ENCODE data around the gene PGP. TPM values are rescaled to one million over a fixed set of nuclear protein-coding genes. Genes with fewer than 3 reads are reported as not detected.

PGP gene
- total RNA-seq, 1 experiment from 2014 or later = 48.7 TPM

- TF ChIP-seq POLR2AphosphoS5 (IDR thresholded peaks at IDR 0.05; ENCODE audit: low read depth, low read length) (no peak), SIN3A (IDR thresholded peaks at IDR 0.05; ENCODE audit: borderline replicate concordance, insufficient read depth, low read depth, low read length) (no peak), TCF7L2 (IDR thresholded peaks at IDR 0.05; ENCODE audit: low read depth, low read length) (no peak), REST (IDR thresholded peaks at IDR 0.05; ENCODE audit: insufficient read depth in 1 of 2, low read depth in 2 of 2, low read length in 1 of 2) (no peak), CTCF (IDR thresholded peaks at IDR 0.05) (no peak)
- H3K4me1 ChIP-seq (ENCODE audit: control insufficient read depth, insufficient read depth, low read length) = no peaks in the 10 kb centered on the region
- H3K9me3 ChIP-seq (ENCODE audit: control insufficient read depth, insufficient read depth, low read depth, low read length) = no peaks in the 10 kb centered on the region
- DNase-seq (ENCODE audit: low read depth, low spot score) = no peak
- H3K27me3 ChIP-seq (ENCODE audit: control insufficient read depth, insufficient read depth, low read length) = no peaks in the 10 kb centered on the region
- H3K27ac ChIP-seq (ENCODE audit: low read length) = no peak overlapping the region
- in situ Hi-C loops (cut with HindIII; ENCODE audit: low pct_unique_long_range_greater_than_20kb, low sequenced_read_pairs) (no loop called here), intact Hi-C loops (cut with micrococcal nuclease; ENCODE audit: unreplicated experiment) (no loop called here)
- H3K4me3 ChIP-seq (ENCODE audit: low read depth in 2 of 2, low read length in 2 of 2) = no peak overlapping the region
- no TSS peak for BruUV-seq (replicated peaks)
- POLR2A ChIA-PET = no interaction called here
- H3K36me3 ChIP-seq (ENCODE audit: control insufficient read depth, insufficient read depth, low read length) = no peaks in the 10 kb centered on the region
- CTCF ChIA-PET = no interaction called here
- ATAC-seq = no peak
Observed at GRCh38 chr16:2177101-2177500, 37.5 kb downstream of the PGP start.

GRCh38 chr16:2176047-2176446 lies 38.6 kb downstream of the PGP start:
- H3K36me3 ChIP-seq (ENCODE audit: control insufficient read depth, insufficient read depth, low read length) = no peaks in the 10 kb centered on the region
- DNase-seq (ENCODE audit: low read depth, low spot score) (no peak), ATAC-seq (no peak)
- no peak overlapping the region for H3K27ac ChIP-seq (ENCODE audit: low read length)
- H3K4me3 ChIP-seq (ENCODE audit: low read depth in 2 of 2, low read length in 2 of 2) = no peak overlapping the region
- ChIA-PET CTCF (no interaction called here), POLR2A (no interaction called here)
- H3K9me3 ChIP-seq (ENCODE audit: control insufficient read depth, insufficient read depth, low read depth, low read length) = no peaks in the 10 kb centered on the region
- intact Hi-C loops (cut with micrococcal nuclease; ENCODE audit: unreplicated experiment) (no loop called here), in situ Hi-C loops (cut with HindIII; ENCODE audit: low pct_unique_long_range_greater_than_20kb, low sequenced_read_pairs) (no loop called here)
- TF ChIP-seq POLR2AphosphoS5 (IDR thresholded peaks at IDR 0.05; ENCODE audit: low read depth, low read length) = no peak
- TF ChIP-seq REST (IDR thresholded peaks at IDR 0.05; ENCODE audit: insufficient read depth in 1 of 2, low read depth in 2 of 2, low read length in 1 of 2) = no peak
- TF ChIP-seq TCF7L2 (IDR thresholded peaks at IDR 0.05; ENCODE audit: low read depth, low read length) = no peak
- TF ChIP-seq CTCF (IDR thresholded peaks at IDR 0.05) = no peak
- no peak for TF ChIP-seq SIN3A (IDR thresholded peaks at IDR 0.05; ENCODE audit: borderline replicate concordance, insufficient read depth, low read depth, low read length)
- no peaks in the 10 kb centered on the region for H3K27me3 ChIP-seq (ENCODE audit: control insufficient read depth, insufficient read depth, low read length)
- no peaks in the 10 kb centered on the region for H3K4me1 ChIP-seq (ENCODE audit: control insufficient read depth, insufficient read depth, low read length)
- no TSS peak for BruUV-seq (replicated peaks)
